ENCODE measurements around the gene CPSF7. TPM values are rescaled to one million over a fixed set of nuclear protein-coding genes. Genes with fewer than 3 reads are reported as not detected.

Gene CPSF7
- total and polyA plus RNA-seq, 2 donors (not counting 1 experiment from before 2014, with no cell fraction given) = 74.7 to 167 TPM

DNA sequence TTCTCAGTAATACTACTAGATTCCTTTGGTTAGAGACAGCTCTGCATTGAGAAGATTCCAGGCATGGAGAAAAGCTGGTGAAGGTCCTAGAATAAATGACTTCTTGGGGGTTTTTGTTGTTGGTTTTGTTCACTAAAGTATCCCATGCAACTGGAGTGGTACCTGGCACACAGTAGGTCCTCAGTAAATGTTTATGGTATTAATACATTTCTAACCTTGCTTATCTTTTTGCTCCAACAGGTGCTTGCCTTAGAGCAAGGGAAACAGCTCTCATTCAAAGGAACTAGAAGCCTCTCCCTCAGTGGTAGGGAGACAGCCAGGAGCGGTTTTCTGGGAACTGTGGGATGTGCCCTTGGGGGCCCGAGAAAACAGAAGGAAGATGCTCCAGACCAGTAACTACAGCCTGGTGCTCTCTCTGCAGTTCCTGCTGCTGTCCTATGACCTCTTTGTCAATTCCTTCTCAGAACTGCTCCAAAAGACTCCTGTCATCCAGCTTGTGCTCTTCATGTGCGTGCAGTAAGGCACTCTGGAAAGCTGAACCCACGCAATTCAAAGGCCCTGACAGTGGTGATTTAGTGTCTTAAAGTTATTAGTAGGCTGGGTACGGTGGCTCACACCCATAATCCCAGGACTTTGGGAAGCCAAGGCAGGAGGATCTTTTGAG is 65.6 kb downstream of the CPSF7 start:
- Histone ChIP-seq H3K4me2 (replicated peaks; ENCODE audit: low read depth, low read length, poor library complexity, severe bottlenecking) (no peak overlapping the region), H3K9me3 (ENCODE audit: control extremely low read depth in 1 of 3, control insufficient read depth in 2 of 3, insufficient read depth in 1 of 3, low read length in 2 of 3) (no peaks in the 10 kb centered on the region), H3K36me3 (replicated peaks in 1 of 2; ENCODE audit: control extremely low read depth in 1 of 2, control insufficient read depth in 1 of 2, extremely low read depth in 1 of 2, insufficient read depth in 2 of 2, low read length in 1 of 2) (peaks cover 0 to 42% of the 10 kb centered on the region in 2 experiments), H3K4me3 (ENCODE audit: control extremely low read depth in 1 of 5, extremely low read depth in 1 of 5, insufficient read depth in 1 of 5, low read depth in 2 of 5, low read length in 4 of 5) (no peak overlapping the region), H2AFZ (ENCODE audit: insufficient read depth, low read depth, low read length, poor library complexity, severe bottlenecking) (no peak overlapping the region), H3K79me2 (ENCODE audit: control insufficient read depth, insufficient read depth, low read length) (peaks cover 49% of the 10 kb centered on the region), H3K27me3 (replicated peaks in 1 of 4; ENCODE audit: control extremely low read depth in 1 of 4, control insufficient read depth in 3 of 4, insufficient read depth in 4 of 4, low read length in 3 of 4) (no peaks in the 10 kb centered on the region), H3K9ac (ENCODE audit: low read length) (no peak overlapping the region), H3K4me1 (ENCODE audit: control insufficient read depth in 2 of 2, insufficient read depth in 2 of 2, low read length in 2 of 2) (peaks cover 24 to 27% of the 10 kb centered on the region in 2 donors), H3K27ac (ENCODE audit: low read length in 2 of 2) (peak overlapping the region in 1 of 2 donors; percentile 93), H4K20me1 (ENCODE audit: control insufficient read depth, insufficient read depth, low read length, poor library complexity, severe bottlenecking) (peaks cover 13% of the 10 kb centered on the region)
- ChIA-PET POLR2A (interaction anchor here (1.4 kb wide), 1 partner anchor 65 kb away, joined by 5 read pairs; the partner anchor contains the start of genes CPSF7 and SDHAF2), CTCF (interaction anchor here (1.5 to 20.9 kb wide), 4 partner anchors 15 to 28 kb away, joined by 4 to 436 read pairs (median 116); partner anchors contain the start of genes DDB1, TKFC and TMEM216)
- no peak for DNase-seq
- Mint-ChIP-seq H3K27me3 (no peaks in the 10 kb centered on the region), H3K4me1 (peaks cover 35% of the 10 kb centered on the region), H3K4me3 (peak overlapping the region; percentile 99), H3K9me3 (ENCODE audit: insufficient read depth) (no peaks in the 10 kb centered on the region), H3K27ac (peak overlapping the region; percentile 57)
- ATAC-seq (ENCODE audit: low read depth) = no peak
- intact Hi-C loops (cut with micrococcal nuclease) = no loop called here
- WGBS (ENCODE audit: insufficient coverage) = 100% methylated on average over 2 of the region's 5 CpGs
- no peak for TF ChIP-seq CTCF (IDR thresholded peaks at IDR 0.05)
- TF ChIP-seq EZH2 (IDR thresholded peaks at IDR 0.05; ENCODE audit: borderline replicate concordance, insufficient read depth, low read depth, low read length, poor library complexity, severe bottlenecking) = no peak

- Histone ChIP-seq H3K27ac (ENCODE audit: low read length in 2 of 2) (peak overlapping the region; percentile 93), H4K20me1 (ENCODE audit: control insufficient read depth, insufficient read depth, low read length, poor library complexity, severe bottlenecking) (peaks cover 13% of the 10 kb centered on the region), H3K9me3 (ENCODE audit: control extremely low read depth in 1 of 3, control insufficient read depth in 2 of 3, insufficient read depth in 1 of 3, low read length in 2 of 3) (no peaks in the 10 kb centered on the region), H3K4me2 (replicated peaks; ENCODE audit: low read depth, low read length, poor library complexity, severe bottlenecking) (peak overlapping the region; percentile 86), H3K4me3 (ENCODE audit: control extremely low read depth in 1 of 5, extremely low read depth in 1 of 5, insufficient read depth in 1 of 5, low read depth in 2 of 5, low read length in 4 of 5) (peak overlapping the region; percentile 86 to 99 (median 97)), H3K4me1 (ENCODE audit: control insufficient read depth in 2 of 2, insufficient read depth in 2 of 2, low read length in 2 of 2) (peaks cover 41 to 44% of the 10 kb centered on the region in 2 donors), H3K36me3 (replicated peaks in 1 of 2; ENCODE audit: control extremely low read depth in 1 of 2, control insufficient read depth in 1 of 2, extremely low read depth in 1 of 2, insufficient read depth in 2 of 2, low read length in 1 of 2) (peaks cover 0 to 30% of the 10 kb centered on the region in 2 experiments), H2AFZ (ENCODE audit: insufficient read depth, low read depth, low read length, poor library complexity, severe bottlenecking) (peak overlapping the region; percentile 97), H3K9ac (ENCODE audit: low read length) (peak overlapping the region; percentile 95), H3K79me2 (ENCODE audit: control insufficient read depth, insufficient read depth, low read length) (peaks cover 64% of the 10 kb centered on the region), H3K27me3 (replicated peaks in 1 of 4; ENCODE audit: control extremely low read depth in 1 of 4, control insufficient read depth in 3 of 4, insufficient read depth in 4 of 4, low read length in 3 of 4) (no peaks in the 10 kb centered on the region)
- Mint-ChIP-seq H3K27me3 (no peaks in the 10 kb centered on the region), H3K4me3 (peak overlapping the region; percentile 99), H3K27ac (peak overlapping the region; percentile 98), H3K4me1 (peaks cover 47% of the 10 kb centered on the region), H3K9me3 (ENCODE audit: insufficient read depth) (no peaks in the 10 kb centered on the region)
- ChIA-PET CTCF (interaction anchor here (0.9 to 20.9 kb wide), 6 partner anchors 9 to 73 kb away, joined by 3 to 436 read pairs (median 16); partner anchors contain the start of genes DDB1, TKFC and TMEM216), POLR2A (interaction anchor here (0.8 to 3.2 kb wide), 12 partner anchors 8 to 67 kb away, joined by 3 to 24 read pairs (median 8); partner anchors contain the start of genes CPSF7, DDB1, SDHAF2 and TKFC)
- intact Hi-C loops (cut with micrococcal nuclease) = loop anchor here (1.0 kb wide), 2 partner anchors 26 to 68 kb away; partner anchors contain the start of gene SDHAF2
- ATAC-seq (ENCODE audit: low read depth) (no peak), DNase-seq (no peak)
- WGBS (ENCODE audit: insufficient coverage) = 2% methylated on average over 12 of the region's 12 CpGs
- TF ChIP-seq EZH2 (IDR thresholded peaks at IDR 0.05; ENCODE audit: borderline replicate concordance, insufficient read depth, low read depth, low read length, poor library complexity, severe bottlenecking) (no peak), CTCF (IDR thresholded peaks at IDR 0.05) (no peak)
Measured at GRCh38 chr11:61362542-61362875, 67.3 kb downstream of the CPSF7 start.
